GM21528 (cell line): Measurements from ENCODE around the gene SUSD2.
"Not testable (repeated sequence)": the region's sequence is repeated elsewhere in the genome, so short reads cannot be mapped to it uniquely, and the experiment has no call there.

Source experiments
- ATAC-seq: cut with Tn5 transposase; IDR thresholded peaks from one replicate; pipeline ENCODE4 v1.9.1; 2021; ENCODE audit warnings: mild to moderate bottlenecking, moderate library complexity; ENCODE audit not compliant: unreplicated experiment, low FRiP score

The SUSD2 gene, protein sequence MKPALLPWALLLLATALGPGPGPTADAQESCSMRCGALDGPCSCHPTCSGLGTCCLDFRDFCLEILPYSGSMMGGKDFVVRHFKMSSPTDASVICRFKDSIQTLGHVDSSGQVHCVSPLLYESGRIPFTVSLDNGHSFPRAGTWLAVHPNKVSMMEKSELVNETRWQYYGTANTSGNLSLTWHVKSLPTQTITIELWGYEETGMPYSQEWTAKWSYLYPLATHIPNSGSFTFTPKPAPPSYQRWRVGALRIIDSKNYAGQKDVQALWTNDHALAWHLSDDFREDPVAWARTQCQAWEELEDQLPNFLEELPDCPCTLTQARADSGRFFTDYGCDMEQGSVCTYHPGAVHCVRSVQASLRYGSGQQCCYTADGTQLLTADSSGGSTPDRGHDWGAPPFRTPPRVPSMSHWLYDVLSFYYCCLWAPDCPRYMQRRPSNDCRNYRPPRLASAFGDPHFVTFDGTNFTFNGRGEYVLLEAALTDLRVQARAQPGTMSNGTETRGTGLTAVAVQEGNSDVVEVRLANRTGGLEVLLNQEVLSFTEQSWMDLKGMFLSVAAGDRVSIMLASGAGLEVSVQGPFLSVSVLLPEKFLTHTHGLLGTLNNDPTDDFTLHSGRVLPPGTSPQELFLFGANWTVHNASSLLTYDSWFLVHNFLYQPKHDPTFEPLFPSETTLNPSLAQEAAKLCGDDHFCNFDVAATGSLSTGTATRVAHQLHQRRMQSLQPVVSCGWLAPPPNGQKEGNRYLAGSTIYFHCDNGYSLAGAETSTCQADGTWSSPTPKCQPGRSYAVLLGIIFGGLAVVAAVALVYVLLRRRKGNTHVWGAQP

GRCh38 chr22:24181088-24181995 is at the start of gene SUSD2:
SUSD2 (plus strand) TSS chr22:24181487; CDS start chr22:24181520, 33 bp downstream.
- ATAC-seq: no peak

DNA sequence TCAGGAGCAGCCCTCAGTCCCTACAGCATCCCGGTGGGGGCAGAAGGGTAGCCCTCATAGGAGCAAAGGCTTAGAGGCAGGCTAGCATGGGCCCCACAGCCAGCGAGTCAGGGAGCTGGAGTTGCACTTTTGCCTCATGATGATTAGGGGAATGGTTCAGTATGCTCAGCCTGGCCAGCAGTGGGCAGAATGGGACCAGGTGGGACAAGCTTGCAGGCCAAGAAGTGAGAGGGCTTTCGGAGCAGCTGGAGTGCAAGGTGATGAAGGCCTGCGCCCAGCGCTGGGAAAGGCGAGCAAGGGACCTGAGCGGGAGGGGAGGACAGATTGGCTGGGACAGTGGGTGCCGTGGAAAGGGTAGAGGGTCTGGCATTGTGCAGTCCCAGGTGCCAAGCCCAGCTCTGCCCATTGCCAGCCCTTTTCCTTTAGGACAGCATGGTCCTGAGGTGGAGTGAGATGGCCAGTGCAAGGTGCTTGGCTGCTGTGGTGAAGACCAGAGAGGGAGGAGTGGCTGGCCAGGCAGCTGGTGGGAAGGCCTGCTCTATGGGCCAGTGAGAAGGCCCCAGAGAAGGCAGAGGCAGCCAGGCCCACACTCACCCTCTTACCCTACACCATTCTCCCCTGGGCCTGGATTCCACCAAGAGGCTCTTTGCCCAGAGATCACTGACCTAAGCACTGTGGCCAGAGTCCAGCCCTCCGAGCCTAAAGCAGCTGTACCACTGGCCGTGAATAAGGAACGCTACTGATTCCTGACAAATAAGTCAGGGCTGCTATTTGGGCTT is 47.9 kb upstream of the SUSD2 start:
- no peak for ATAC-seq

DNA sequence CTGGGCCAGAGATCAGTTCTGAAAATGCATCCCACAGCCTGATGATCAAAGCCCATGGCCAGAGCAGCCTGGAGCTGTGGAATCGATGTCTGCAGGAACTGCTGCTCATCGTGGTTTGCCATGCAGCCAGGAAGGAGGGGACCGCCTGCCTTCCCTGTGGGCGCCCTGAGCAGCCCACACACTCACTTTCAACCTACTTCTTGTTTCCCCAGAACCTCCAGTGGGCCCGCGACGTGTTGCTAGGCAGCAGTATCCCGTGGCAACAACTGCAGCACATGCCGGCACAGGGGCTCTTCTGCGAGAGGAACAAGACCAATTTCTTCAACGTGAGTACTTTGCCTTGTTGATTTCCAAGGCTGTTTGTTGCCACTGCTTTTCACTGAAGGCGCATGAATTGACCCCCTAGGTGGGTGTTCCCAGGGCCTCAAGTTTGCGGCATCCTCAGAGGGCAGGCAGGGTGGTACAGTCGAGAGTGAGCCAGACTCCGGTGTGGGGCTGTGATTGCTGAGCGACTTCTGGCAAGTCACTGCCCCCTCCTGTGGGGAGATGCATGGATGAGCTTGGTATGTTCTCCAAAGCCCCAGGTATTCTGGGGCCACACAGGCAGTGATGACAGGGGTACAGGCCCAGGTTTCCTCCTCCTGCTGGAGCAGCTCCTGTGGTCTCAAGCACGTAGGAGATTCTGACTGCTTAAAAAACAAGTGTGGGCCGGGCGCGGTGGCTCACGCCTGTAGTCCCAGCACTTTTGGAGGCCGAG is 47.0 kb upstream of the SUSD2 start:
- ATAC-seq: no peak

DNA sequence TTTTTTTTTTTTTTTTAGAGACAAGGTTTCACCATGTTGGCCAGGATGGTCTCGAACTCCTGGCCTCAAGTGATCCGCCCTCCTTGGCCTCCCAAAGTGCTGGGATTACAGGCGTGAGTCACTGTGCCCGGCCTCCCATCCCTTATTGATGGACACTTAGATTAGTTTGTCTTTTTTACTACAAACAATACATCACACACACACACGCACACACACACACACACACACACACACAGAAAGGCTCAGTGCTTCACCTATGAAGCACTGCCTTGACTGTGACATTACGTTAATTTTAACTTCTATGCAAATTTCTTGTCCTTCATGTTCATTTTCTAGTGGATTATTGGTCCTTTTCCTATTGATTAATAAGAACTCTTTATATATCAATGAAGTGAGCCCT is 44.8 kb upstream of the SUSD2 start:
- not testable (repeated sequence) for ATAC-seq

GRCh38 chr22:24137595-24137994 is 43.7 kb upstream of the SUSD2 start:
- no peak for ATAC-seq

DNA sequence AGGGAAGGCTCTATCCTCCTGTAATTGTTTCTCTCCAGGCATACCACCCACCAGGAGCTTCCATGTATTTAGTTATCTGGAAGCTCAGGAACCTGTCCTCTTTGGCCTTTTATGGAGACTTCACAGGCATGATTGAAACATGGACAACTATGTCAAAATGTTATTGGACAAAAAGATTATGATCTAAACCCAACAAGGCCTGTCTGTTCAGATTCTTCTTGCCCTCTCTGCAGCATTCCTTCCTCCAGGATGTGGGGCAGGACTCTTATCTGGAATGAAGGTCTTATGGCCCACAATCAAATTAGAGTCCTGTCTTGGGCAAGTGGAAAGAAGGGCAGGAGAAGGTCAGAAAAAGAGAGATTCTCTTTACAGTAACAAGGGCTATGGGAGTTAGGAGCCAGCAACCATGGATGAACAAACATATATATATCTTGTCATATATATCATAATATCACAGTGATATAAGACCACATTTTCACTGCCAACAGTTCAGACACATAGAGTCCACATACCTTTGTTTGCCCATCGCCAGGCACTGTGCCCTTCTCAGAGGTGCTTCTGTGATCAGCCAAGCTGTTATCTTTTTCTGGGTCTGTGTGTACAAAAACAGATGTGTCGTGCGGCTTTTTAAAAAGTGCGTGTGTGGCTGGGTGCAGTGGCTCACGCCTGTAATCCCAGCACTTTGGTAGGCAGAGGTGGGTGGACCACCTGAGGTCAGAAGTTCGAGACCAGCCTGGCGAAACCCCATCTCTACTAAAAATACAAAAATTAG is 42.5 kb upstream of the SUSD2 start:
- no peak for ATAC-seq

- ATAC-seq: no peak
These were observed 40.9 kb upstream of the SUSD2 start for GRCh38 chr22:24140357-24140756.

- no peak for ATAC-seq
These were observed 39.7 kb upstream of the SUSD2 start for GRCh38 chr22:24141586-24141985.

GRCh38 chr22:24142241-24142640 is 39.0 kb upstream of the SUSD2 start:
- ATAC-seq: no peak

GRCh38 chr22:24142831-24143230 is 38.5 kb upstream of the SUSD2 start:
- no peak for ATAC-seq

DNA sequence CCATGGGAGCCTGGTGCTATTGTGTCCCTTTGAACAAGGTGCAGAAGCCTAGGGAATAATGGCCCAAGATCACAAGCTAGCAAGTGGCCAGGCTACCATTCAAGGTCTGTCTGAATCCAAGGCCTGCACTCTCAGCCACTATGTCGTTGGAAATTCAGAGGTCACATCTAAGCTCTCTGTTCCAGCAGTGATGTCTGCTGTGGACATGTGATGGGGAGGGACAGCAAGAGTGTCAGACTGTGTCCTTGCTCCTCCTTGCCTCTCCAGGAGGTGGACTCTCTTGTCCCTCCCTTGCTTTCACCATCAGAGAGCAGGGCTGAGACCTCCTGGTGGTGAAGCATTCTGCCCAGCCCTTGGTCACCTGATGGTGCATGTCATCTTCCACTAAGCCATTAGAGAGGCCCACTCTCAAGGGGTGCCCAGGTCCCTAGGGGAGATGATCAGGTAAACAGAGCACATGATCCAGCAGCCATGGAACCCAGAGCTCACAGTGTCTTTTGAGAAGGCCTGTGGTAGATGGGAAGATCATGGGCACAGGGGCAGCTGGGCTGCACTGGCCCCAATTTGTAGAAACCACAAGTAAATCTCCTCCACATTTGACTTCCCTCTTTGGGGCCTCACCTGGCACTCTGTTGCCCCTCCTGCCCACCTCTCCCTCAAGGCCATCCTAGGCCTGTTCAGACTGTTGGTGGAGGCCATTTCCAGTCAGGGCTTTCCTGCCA is 37.1 kb upstream of the SUSD2 start:
- no peak for ATAC-seq

- no peak for ATAC-seq
These were observed 36.6 kb upstream of the SUSD2 start for GRCh38 chr22:24144778-24145085.

- no peak for ATAC-seq
These were observed 35.7 kb upstream of the SUSD2 start for GRCh38 chr22:24145446-24146193.

DNA sequence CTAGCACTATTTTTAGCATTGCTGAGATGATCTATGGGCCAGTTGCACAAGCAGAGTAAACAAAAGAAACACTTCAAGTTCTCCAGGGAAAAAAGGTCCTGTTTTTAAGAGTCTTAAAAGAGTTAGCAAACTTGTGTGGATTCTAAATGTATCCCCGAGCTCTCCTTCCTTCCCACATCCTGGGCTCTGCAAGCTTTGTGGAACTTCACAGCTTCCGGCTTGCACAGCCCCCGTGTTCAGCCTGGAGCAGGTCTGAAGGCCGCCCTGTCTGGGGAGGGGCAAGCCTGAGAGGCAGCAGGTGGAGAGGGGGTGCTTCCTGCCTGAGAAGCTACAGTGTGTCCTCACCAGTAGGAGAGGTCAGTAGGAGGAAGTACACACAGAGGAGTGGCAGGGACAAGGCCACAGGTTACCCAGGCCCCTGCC is 35.1 kb upstream of the SUSD2 start:
- ATAC-seq: no peak

DNA sequence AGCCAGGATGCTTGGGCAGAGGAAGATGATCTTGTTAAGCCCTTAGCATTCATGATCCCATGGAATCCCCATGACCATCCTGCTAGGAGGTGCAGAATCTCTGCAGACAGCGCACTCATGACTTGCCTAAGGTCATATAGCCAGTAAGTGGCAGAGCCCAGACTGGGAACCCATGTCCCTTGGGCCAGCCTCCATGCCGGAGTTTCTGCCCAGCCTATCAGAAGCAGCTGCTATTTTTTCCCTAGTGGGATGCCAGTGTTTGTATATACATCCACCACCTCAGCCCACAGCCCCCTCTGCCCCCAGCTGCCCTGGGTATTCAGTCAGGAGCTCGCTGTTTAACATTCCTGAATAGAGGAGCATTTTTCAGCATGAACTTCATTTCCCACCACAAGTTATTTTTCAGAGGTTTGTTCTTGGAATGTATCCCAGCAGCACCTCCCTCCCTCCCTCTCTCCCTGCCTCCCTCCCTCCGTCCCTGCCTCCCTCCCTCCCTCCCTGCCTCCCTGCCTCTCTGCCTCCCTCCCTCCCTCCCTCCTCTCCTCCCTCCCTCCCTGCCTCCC is 34.4 kb upstream of the SUSD2 start:
- no peak for ATAC-seq

GRCh38 chr22:24147666-24148065 is 33.6 kb upstream of the SUSD2 start:
- ATAC-seq: no peak
